Midbrain (tissue), 1 donor: ENCODE measurements around the gene GJD3.
"Not testable (repeated sequence)": the region's sequence is repeated elsewhere in the genome, so short reads cannot be mapped to it uniquely, and the experiment has no call there.

Source experiments
- DNase-seq: peaks from one replicate; lab custom pipeline; 2025; lab: John Stamatoyannopoulos, UW

GJD3 gene

DNA sequence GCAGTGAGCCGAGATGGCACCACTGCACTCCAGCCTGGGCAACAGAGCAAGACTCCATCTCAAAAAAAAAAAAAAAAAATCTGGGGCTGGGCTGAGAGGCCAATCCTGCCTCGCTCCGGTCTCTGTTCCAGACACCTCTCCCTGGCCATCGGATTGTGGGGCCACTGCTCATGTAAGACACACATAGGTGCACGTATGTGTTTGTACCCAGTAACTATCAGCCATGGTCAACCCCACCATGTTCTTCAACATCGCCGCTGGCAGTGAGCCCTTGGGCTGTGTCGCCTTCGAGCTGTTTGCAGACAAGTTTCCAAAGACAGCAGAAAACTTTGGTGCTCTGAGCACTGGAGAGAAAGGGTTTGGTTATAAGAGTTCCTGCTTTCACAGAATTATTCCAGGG, 3.2 kb upstream of the GJD3 start:
- not testable (repeated sequence) for DNase-seq

DNA sequence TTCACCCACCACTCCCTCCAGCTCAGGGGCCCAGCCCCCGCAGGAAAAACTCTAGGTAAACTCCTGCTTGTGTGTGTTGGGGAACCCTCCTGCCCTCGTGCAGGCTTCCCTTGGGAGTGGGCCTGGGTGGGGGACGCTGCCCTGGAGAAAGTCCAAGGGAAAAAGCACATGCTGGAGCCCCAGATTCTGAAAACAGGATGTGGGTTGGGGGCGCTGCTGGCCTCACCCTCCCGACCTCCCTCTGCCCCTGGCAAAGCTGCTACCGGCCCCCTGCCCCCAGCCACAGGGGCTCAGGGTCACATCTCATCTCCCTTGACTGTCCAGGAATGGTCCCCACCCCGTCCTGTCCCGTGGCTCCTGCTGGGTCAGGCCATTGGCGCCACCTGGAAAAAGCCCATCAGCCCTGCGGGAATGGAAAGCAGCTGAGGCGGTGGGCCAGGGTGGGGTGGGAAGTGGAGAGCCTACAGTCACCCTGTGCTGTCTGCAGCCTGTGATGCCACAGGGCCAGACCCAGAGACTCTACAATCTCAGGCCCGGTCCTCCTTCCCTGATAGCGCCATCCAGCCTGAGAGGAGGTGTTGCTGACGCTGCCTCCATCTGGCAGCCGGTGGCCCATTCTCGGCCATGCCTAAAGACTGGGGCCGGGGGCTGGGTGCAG, 2.5 kb upstream of the GJD3 start:
- no peak for DNase-seq

DNA sequence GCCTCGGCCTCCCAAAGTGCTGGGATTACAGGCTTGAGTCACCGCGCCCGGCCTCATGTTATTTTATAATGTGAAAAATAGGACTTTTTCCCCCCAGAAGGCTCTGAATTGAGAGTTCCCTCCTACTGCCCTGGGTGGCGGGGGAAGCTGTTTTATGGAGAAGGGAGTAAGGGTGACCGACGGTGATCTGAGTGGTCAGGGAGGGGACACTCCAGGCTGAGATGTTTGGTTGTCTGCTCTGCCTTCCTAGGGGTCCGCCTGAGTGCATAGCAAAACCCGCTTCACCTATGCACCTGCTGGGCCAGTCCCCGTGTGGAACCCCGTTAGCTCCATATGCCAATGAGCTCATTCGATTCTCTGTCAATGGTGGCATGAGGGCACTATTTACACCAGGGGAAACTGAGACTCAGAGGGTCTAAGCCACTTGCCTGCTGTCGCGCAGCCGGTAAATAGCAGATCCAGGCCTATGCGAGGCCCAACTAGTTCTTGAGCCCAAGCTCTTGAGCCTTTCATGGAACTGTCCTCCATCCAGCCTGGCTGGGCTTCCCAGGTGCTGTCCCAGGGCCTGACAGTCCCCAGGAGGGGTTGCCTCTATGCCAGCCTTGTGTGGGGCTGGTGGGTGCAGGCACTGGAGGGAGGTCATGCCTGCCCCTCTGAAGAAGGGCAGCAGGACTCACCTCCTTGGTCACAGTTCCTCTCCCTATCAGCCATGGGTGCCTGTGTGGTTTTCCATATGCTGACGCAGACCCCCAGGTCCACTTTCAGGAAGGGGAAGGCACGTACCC, 1.7 kb upstream of the GJD3 start:
- DNase-seq: no peak

DNA sequence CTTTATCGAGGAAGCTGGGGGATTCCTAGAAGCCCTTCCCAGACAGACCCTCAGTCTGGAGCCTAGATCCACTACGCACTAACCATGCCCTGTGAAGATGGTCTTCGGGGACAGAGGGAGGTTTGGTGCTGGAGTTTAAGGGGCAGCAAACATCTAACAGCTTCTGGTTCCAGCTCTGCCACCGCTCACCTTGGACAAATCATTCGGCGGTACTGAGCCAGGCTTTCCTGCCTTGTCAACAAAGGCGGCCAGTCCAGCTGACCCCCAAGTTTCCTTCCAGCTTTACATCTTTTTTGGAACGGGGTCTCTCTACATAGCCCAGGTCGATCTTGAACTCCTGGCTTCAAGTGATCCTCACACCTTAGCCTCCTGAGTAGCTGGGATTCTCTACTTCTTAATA, 369 bp upstream of the GJD3 start:
- no peak for DNase-seq

DNA sequence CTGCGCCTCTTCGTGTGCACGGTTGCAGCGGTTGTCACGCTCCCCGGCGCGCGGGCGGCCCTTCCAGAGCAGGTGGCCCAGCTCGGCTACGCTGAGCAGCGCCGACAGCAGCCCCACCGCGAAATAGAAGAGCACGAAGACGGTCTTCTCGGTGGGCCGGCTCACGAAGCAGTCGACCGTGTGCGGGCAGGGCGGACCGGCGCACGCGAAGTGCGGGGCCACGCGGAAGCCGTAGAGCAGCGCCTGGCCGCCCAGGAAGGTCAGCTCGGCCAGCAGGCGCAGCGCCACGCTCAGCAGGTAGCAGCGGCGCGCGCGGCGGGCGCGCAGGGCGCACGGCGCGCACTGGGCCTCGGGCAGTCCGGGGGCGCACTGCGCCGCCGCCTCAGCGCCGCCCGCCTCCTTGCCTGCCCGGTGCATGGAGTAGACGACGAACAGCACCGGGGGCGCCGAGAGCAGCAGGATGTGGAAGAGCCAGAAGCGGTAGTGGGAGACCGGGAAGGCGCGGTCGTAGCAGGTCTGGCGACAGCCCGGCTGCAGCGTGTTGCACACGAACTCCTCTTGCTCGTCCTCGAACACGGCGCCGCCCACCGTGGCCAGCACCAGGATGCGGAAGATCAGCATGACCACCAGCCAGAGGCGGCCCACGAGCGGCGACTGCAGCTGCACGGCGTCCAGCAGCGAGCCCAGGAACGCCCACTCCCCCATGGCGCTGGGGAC, 1.3 kb downstream of the GJD3 start:
- DNase-seq: no peak

DNA sequence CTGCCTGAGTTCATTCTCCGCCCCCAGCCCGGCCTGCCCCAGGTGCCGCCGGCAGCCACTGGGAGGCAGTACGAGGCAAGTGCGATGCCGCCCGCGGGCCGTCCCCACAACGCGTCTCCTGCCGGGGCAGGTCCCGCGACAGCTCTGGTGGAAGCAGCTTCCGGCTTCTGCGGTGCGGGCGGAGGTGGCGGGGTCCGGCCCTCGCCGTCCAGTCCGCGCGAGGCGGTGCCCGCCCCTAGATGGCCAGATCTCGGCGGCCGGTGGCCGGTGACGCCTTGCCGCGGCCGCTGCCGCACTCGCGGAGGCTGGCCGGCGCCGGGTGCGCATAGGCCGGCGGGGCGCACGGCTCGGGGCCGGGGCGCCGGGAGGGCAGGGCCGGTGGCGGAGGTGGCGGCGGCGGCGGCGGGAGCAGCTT, 1.8 kb downstream of the GJD3 start:
- DNase-seq: no peak

DNA sequence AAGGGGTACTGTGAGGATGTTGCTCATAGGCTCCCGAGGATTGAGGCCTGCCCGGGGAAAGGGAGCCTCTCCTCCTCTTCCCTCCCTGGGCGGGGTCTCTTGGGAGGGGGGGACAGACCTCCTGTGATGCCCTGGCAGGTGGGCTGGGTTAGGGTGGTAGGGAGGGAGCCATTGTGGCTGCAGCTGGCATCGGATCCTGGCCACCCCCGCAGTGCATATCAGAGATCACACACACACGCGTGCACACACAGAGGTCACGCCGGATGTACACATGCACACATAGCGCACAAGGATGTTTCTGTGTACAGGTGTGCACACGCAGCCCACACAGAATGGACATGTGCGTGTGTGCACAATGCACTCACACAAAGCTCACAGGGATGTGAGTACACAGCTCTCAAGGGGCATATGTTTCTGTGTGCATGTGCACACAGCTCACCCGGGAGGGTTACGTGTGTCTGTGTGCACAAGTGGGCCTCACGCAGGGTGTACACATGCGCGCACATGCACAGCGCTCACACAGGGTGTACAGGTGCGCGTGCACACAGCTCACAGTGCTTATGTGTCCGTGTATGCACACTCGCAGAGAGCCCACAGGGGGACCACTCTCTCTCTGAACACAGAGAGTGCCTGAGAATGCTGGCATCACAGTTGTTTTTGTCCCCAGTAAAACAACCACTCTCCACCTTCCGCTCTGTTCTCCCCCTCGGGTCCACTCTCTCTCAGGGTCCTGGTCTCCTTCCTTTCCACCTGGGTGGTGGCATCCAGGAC, 2.4 kb downstream of the GJD3 start:
- DNase-seq: no peak

DNA sequence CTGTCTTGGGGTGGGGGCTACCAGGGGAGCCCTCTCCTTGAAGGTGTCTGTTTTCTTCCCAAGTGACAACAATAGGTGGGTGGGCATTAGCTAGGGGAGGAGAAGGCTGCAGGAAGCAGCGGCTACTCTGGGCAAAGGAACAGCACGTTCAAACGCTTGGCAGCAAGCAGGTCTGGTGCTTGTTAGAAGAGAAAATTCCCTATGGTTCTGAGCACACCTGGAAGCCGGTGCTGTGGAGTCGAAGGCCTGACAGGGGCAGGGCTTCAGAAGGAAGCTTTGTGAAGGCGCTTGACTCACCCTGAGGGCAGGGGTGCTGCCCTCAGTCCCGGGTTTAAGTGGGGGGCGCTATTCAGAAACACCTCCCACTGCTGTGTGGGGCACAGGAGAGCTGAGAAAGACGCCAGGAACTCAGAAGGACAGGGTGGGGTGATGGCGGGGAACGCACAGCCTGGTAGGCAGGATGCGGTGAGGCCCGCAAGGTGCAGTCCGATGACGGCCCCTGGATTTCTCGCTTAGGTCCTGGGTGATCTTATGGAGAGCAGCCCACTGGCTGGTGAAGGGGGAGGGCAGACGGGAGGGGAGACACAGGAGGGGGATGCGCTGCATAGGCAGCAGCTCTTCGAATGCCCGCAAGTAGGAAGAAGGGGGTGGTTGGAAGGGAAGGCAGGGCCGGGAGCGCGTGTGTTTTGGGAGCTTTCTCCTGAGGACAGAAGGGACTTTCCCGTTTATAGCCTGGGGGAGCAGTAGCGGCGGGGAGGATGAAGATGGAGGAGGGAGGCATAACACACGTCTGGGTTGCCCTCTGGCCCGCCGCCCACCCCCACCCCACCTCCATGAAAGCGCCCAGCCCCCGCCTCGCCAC, 3.2 kb downstream of the GJD3 start:
- no peak for DNase-seq

DNA sequence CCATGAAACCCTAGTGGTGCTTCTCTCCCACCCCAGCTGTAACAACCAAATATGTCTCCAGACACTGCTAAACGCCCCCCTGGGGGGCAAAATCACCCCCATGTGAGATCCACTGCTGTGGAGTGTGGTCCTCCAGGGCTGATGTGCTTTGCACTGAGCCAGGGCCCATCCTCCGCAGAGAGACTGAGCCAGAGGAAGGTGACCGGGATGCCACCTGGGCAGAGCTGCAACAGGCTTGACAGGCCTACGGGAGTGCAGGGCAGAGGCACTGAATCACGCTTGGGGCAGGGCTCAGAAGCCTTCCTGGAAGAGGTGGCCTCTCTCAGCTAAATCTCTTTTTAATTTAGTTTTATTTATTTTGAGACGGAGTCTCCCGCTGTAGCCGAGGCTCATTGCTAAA, 4.4 kb downstream of the GJD3 start:
- no peak for DNase-seq

DNA sequence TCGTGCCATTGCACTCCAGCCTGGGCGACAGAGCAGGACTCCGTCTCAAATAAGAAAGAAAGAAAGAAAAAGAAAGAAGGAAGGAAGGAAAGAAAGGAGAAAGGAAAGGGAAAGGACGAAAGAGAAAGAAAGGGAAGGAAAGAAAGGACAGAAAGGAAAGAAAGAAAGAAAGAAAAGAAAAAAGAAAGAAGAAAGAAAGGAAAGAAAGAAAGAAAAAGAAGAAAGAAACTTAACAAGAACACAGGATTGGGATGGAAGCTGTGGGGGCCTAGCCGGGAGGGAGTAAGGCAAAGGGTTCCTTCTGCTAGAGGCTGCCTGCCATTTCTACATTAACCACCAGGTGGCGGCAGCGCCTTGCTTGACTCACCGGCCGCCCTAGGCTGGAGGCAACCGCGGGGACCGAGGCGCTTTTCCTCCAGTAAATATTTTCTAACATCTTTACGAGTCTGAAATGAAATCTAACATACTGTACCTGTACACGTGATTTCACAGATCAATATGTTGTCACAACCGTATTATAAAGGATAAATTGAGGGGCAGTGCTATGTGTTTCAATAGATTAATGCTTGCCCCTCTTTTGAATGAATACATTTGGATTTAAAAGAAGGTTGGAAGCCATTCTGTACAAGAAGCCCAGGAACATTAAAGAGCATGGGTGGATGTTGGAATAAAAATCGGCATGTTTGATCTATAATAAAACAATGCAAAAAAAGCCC, 6.1 kb downstream of the GJD3 start:
- peak; percentile 89 for DNase-seq

DNA sequence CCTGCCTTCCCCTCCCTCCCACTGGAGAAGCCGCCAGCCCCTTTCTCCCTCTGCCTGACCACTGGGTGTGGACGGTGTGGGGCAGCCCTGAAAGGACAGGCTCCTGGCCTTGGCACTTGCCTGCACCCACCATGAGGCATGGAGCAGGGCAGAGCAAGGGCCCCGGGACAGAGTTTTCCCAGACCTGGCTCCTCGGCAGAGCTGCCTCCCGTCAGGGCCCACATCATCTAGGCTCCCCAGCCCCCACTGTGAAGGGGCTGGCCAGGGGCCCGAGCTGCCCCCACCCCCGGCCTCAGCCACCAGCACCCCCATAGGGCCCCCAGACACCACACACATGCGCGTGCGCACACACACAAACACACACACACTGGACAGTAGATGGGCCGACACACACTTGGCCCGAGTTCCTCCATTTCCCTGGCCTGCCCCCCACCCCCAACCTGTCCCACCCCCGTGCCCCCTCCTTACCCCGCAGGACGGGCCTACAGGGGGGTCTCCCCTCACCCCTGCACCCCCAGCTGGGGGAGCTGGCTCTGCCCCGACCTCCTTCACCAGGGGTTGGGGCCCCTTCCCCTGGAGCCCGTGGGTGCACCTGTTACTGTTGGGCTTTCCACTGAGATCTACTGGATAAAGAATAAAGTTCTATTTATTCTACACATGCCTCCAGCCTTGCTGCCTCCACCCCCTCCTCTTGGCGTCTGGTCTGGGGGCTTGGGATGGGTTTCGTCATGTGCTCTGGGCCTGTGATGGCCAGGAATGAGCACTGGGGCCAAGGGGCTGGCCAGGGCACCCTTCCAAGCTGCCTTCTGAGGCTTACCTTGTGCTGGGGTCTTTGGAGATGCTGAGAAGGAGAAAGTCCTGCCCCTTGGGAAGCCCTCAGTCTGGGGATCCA, 7.3 kb downstream of the GJD3 start:
- no peak for DNase-seq

DNA sequence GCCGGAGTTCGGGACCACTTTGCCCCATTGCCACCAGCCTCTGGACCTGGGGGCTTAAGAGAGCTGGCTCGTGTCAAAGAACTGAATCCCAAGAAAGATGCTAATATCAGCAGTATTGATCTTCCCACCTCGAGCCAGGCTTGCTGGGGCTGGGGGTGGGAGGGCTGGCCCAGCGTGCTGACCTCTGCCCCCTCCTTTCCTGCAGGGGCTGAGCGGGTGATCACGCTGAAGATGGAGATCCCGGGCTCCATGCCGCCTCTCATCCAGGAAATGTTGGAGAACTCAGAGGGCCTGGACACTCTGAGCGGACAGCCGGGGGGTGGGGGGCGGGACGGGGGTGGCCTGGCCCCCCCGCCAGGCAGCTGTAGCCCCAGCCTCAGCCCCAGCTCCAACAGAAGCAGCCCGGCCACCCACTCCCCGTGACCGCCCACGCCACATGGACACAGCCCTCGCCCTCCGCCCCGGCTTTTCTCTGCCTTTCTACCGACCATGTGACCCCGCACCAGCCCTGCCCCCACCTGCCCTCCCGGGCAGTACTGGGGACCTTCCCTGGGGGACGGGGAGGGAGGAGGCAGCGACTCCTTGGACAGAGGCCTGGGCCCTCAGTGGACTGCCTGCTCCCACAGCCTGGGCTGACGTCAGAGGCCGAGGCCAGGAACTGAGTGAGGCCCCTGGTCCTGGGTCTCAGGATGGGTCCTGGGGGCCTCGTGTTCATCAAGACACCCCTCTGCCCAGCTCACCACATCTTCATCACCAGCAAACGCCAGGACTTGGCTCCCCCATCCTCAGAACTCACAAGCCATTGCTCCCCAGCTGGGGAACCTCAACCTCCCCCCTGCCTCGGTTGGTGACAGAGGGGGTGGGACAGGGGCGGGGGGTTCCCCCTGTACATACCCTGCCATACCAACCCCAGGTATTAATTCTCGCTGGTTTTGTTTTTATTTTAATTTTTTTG, 8.5 kb downstream of the GJD3 start:
- DNase-seq: no peak

DNA sequence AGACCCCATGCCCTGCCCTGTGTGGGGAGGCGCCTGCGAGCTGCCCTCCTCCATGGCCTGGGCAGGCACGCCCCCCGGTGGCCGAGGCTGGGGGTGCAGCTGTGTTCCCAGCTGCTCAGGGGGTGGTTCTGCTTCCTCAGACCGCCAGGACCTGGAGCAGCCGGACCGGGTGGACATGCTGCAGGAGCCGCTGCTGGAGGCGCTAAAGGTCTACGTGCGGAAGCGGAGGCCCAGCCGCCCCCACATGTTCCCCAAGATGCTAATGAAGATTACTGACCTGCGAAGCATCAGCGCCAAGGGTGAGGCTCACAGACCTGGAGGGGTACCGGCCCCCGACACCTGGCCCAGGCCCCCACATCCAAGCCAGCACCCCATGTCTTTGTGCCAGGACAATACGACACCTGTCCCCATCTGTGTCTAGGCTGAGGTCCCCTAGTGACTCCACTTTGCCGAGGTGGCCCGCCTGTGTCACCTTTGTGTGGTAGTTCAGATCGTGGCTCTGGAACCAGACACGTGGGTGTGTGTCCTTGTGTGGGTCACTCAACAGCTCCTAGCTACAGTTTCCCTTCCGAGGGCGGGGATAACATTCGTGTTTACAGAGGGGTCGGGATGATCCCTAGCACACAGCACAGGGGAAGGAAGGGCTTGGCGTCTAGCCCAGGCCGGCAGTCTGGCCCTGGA, 9.3 kb downstream of the GJD3 start:
- peak; percentile 56 for DNase-seq

DNA sequence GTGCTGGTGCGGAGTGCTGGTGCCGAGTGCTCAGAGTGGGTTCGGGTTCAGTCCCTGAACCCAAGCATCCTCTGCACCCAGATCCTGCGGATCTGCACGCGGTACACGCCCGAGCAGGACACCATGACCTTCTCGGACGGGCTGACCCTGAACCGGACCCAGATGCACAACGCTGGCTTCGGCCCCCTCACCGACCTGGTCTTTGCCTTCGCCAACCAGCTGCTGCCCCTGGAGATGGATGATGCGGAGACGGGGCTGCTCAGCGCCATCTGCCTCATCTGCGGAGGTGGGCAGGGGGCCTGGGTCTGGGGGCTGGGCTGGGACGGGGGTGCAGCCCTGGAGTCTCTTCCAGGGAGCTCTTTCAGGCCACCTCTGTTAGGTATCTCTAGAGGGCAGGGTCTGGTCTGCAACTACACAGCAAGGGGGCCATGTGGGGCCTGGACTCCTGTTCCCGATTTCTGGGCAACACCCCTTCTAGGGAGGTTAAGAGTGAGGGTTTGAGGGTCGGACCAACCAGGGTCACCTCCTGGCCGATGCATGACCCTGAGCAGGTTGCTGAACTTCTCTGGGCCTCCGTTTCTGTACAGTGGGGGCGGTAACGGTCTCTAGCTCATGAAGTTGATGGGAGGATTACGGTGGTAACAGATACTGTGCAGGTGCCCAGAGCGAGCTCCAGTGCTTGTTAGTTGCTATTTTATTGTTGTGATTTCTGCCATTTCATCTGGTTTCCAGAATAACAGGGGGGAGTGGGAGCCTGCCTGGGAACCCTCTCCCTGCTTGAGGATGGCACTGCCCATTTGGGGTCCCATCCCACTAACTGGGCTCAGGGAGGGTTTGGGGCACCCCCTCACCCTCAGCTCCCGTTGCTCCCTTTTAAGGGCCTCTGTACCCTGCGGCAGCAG, 10.1 kb downstream of the GJD3 start:
- no peak for DNase-seq

DNA sequence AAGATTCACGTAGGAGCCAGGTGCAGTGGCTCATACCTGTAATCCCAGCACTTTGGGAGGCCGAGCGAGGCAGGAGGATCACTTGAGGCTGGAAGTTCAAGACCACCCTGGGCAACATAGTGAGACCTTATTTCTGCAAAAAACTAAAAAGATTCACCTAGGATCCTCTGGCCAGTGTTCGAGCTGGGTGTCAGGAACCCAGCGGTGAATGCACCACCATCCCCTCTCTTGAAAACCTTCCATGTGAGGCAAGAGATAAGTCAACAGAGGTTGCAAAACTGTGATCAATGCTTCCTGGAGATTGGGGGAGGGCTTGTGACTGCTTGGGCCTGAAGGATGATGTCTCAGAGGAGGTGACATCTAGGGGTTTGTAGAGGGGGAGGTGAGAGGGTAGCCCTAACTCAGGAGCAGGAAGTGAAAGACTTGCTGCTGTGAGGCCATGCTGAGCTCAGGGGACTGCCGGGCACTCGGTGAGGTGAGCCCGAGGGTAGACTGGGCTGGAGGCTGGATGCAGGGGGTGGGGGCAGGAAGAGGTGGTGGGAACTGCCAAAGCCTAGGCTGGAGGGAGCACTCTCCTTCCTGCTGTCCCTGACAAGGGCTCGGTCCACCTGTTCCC, 11.7 kb downstream of the GJD3 start:
- no peak for DNase-seq

DNA sequence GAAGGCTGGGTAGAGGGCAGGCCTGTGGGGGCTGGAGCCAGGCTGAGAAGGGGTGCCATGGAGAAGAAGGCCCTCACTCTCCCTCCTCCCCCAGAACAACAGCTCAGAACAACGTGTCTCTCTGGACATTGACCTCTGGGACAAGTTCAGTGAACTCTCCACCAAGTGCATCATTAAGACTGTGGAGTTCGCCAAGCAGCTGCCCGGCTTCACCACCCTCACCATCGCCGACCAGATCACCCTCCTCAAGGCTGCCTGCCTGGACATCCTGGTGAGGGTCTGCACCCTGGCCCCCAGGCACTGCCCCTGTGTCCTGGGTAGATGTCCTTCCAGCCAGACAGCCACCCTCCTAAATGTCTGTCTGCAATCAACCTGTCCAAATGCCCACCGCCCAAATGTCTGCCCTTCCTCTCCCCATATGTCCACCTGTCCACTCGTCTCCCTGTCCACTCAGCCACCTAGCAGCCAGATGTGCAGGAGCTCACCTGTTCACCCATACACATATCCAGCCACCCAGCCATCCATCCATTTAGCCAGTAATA, 12.2 kb downstream of the GJD3 start:
- DNase-seq: no peak
